Calu3 (cell line): ENCODE measurements around the gene ANGPTL7. TPM values are rescaled to one million over a fixed set of nuclear protein-coding genes. Genes with fewer than 3 reads are reported as not detected.

Experiments
- BruUV-seq: library from RNA; stranded (reverse); fragments of 400-500 nt; replicated peaks from 2 replicates; lab custom pipeline; 2021; lab: Mats Ljungman, UMichigan
- CTCF ChIA-PET: fragments of 300-600 bp; sonication (Branson Sonifier 250); formaldehyde crosslinking; loops from one replicate; lab custom pipeline; 2022; ENCODE audit warnings: antibody characterized with exemption; lab: Charles Lee
- DNase-seq: peaks from one replicate; pipeline ENCODE4 v3.0.0; 2022
- H3K27ac Mint-ChIP-seq: one replicate; pipeline ENCODE4 v1.8.0; 2022; ENCODE audit warnings: mixed read lengths; ENCODE audit not compliant: unreplicated experiment
- H3K27me3 Mint-ChIP-seq: one replicate; pipeline ENCODE4 v1.8.0; 2022; ENCODE audit warnings: mixed read lengths; ENCODE audit not compliant: unreplicated experiment
- H3K36me3 Mint-ChIP-seq: one replicate; pipeline ENCODE4 v1.8.0; 2022; ENCODE audit warnings: mild to moderate bottlenecking, moderate library complexity, mixed read lengths; ENCODE audit not compliant: insufficient read depth, unreplicated experiment
- H3K4me1 Mint-ChIP-seq: one replicate; pipeline ENCODE4 v1.8.0; 2022; ENCODE audit warnings: mild to moderate bottlenecking, low read depth, mixed read lengths; ENCODE audit not compliant: unreplicated experiment
- H3K4me3 Mint-ChIP-seq: one replicate; pipeline ENCODE4 v1.8.0; 2022; ENCODE audit warnings: mild to moderate bottlenecking, low read depth, moderate library complexity, mixed read lengths; ENCODE audit not compliant: unreplicated experiment
- H3K9me3 Mint-ChIP-seq: one replicate; pipeline ENCODE4 v1.8.0; 2022; ENCODE audit warnings: low read depth, mixed read lengths; ENCODE audit not compliant: unreplicated experiment
- CTCF ChIP-seq: fragments of 200-600 bp; IDR thresholded peaks from one replicate; pipeline ENCODE4 v1.8.0; 2022; ENCODE audit warnings: antibody characterized with exemption; ENCODE audit not compliant: unreplicated experiment
- intact Hi-C: fragments of 100-400 bp; cut with micrococcal nuclease; formaldehyde crosslinking; loops from one replicate; pipeline ENCODE4 v1.10.0; 2022; ENCODE audit not compliant: unreplicated experiment
- total RNA-seq: library from RNA; stranded (reverse); gene quantifications from 2 replicates; pipeline ENCODE4 v1.2.3, GENCODE V29; 2022

ANGPTL7 gene
- total RNA-seq, 1 experiment from 2014 or later: not detected

- CTCF ChIA-PET: no interaction called here
- H3K27ac Mint-ChIP-seq: no peak overlapping the region
- no peaks in the 10 kb centered on the region for H3K4me1 Mint-ChIP-seq
- H3K9me3 Mint-ChIP-seq: no peaks in the 10 kb centered on the region
- no TSS peak for BruUV-seq
- no peak for DNase-seq
- H3K27me3 Mint-ChIP-seq: no peaks in the 10 kb centered on the region
- intact Hi-C loops: no loop called here
- no peak for TF ChIP-seq CTCF
- H3K4me3 Mint-ChIP-seq: no peak overlapping the region
- H3K36me3 Mint-ChIP-seq: peaks cover 3% of the 10 kb centered on the region
Measured at GRCh38 chr1:11169202-11169601, 20.0 kb upstream of the ANGPTL7 start.

DNA sequence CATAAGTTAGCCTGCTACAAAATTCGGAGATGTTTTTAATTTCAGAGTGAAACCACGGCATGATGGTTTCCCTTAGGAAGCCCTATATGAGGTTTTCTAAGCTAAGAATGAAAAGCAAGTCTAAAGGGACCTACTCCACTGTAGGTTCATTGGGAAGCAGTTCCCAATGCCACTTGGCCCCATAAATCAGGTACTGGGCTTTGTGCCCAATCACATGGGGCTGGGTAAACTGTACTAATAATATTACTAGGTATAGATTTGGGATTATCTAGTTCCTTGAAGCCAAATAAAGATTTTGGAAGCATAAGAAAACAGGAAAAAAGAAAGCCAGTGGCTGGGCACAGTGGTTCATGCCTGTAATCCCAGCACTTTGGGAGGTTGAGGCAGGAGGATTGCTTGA, 19.1 kb upstream of the ANGPTL7 start:
- H3K9me3 Mint-ChIP-seq: no peaks in the 10 kb centered on the region
- intact Hi-C loops: no loop called here
- H3K4me1 Mint-ChIP-seq: no peaks in the 10 kb centered on the region
- H3K4me3 Mint-ChIP-seq: no peak overlapping the region
- no peak for DNase-seq
- CTCF ChIA-PET: no interaction called here
- H3K27me3 Mint-ChIP-seq: no peaks in the 10 kb centered on the region
- no TSS peak for BruUV-seq
- no peak overlapping the region for H3K27ac Mint-ChIP-seq
- no peak for TF ChIP-seq CTCF
- peaks cover 3% of the 10 kb centered on the region for H3K36me3 Mint-ChIP-seq

DNA sequence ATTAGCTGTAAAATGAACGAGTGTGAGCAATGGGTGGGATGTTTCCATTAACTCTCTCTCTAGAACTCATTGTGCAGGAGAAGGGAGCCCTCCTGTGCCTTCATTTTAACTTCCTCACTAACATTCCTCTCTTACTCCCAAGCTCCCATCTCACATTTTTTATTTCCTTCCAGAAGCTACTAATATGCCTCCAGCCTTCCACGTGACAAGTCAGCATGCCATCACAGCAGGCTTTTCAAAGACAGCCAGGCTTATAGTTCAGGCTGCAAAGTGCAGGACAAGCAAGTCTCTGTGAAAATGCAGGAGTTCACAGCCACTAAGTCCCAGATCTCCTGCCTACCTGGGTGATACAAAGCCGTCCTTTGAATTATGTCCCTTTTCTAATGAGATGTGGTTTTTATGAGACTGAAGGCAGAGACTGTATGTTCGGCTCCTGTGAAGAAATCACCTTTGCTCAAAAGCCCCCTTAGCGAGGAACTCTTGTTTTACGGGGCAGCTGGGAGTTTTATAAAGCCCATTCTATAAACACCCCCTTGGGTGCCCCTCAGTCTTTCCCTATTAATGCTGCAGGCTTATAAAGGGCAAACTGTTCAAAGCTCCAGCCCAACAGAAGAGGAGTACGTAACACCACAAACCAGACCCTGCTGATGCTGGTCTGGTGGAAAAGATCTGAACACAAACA, 14.8 kb upstream of the ANGPTL7 start:
- Mint-ChIP-seq H3K27ac (no peak overlapping the region), H3K4me3 (no peak overlapping the region), H3K9me3 (no peaks in the 10 kb centered on the region), H3K36me3 (peaks cover 3% of the 10 kb centered on the region), H3K27me3 (no peaks in the 10 kb centered on the region), H3K4me1 (no peaks in the 10 kb centered on the region)
- intact Hi-C loops: no loop called here
- TF ChIP-seq CTCF: no peak
- DNase-seq: no peak
- no TSS peak for BruUV-seq
- CTCF ChIA-PET: no interaction called here

- no peak for DNase-seq
- intact Hi-C loops: no loop called here
- no TSS peak for BruUV-seq
- Mint-ChIP-seq H3K27ac (no peak overlapping the region), H3K4me1 (no peaks in the 10 kb centered on the region), H3K27me3 (no peaks in the 10 kb centered on the region), H3K9me3 (no peaks in the 10 kb centered on the region), H3K36me3 (peaks cover 3% of the 10 kb centered on the region), H3K4me3 (no peak overlapping the region)
- TF ChIP-seq CTCF: no peak
- CTCF ChIA-PET: no interaction called here
Measured at GRCh38 chr1:11175461-11175860, 13.7 kb upstream of the ANGPTL7 start.
